ENCODE results near the gene DHX57. TPM values are rescaled to one million over a fixed set of nuclear protein-coding genes. Genes with fewer than 3 reads are reported as not detected.

Gene DHX57
- total RNA-seq, 1 donor from 2014 or later: 10.5 TPM

- Histone ChIP-seq H3K27me3 (ENCODE audit: control insufficient read depth, insufficient read depth, low read length) (no peaks in the 10 kb centered on the region), H3K36me3 (ENCODE audit: control insufficient read depth, insufficient read depth, low read length) (no peaks in the 10 kb centered on the region), H3K4me3 (ENCODE audit: low read depth, low read length) (no peak overlapping the region)
- FAIRE-seq: no peak
- TF ChIP-seq CTCF (IDR thresholded peaks at IDR 0.05; ENCODE audit: insufficient read depth, low read length, severe bottlenecking): no peak
- peak; percentile 23 for DNase-seq (ENCODE audit: low read depth)
Observed at GRCh38 chr2:38909872-38910271, 34.1 kb upstream of the DHX57 start.

GRCh38 chr2:38907743-38908562, 32.2 kb upstream of the DHX57 start:
- TF ChIP-seq CTCF (IDR thresholded peaks at IDR 0.05; ENCODE audit: insufficient read depth, low read length, severe bottlenecking): no peak
- DNase-seq (ENCODE audit: low read depth) (peak; percentile 23), FAIRE-seq (no peak)
- H3K27me3 ChIP-seq (ENCODE audit: control insufficient read depth, insufficient read depth, low read length): no peaks in the 10 kb centered on the region
- no peaks in the 10 kb centered on the region for H3K36me3 ChIP-seq (ENCODE audit: control insufficient read depth, insufficient read depth, low read length)
- H3K4me3 ChIP-seq (ENCODE audit: low read depth, low read length): no peak overlapping the region

- no peak overlapping the region for H3K4me3 ChIP-seq (ENCODE audit: low read depth, low read length)
- H3K36me3 ChIP-seq (ENCODE audit: control insufficient read depth, insufficient read depth, low read length): no peaks in the 10 kb centered on the region
- no peak for DNase-seq (ENCODE audit: low read depth)
- no peak for FAIRE-seq
- TF ChIP-seq CTCF (IDR thresholded peaks at IDR 0.05; ENCODE audit: insufficient read depth, low read length, severe bottlenecking): no peak
- H3K27me3 ChIP-seq (ENCODE audit: control insufficient read depth, insufficient read depth, low read length): no peaks in the 10 kb centered on the region
Observed at GRCh38 chr2:38907242-38907641, 31.5 kb upstream of the DHX57 start.

GRCh38 chr2:38905251-38905650, 29.5 kb upstream of the DHX57 start:
- DNase-seq (ENCODE audit: low read depth): no peak
- H3K27me3 ChIP-seq (ENCODE audit: control insufficient read depth, insufficient read depth, low read length): no peaks in the 10 kb centered on the region
- FAIRE-seq: no peak
- TF ChIP-seq CTCF (IDR thresholded peaks at IDR 0.05; ENCODE audit: insufficient read depth, low read length, severe bottlenecking): no peak
- H3K36me3 ChIP-seq (ENCODE audit: control insufficient read depth, insufficient read depth, low read length): no peaks in the 10 kb centered on the region
- no peak overlapping the region for H3K4me3 ChIP-seq (ENCODE audit: low read depth, low read length)

GRCh38 chr2:38900726-38901125, 25.0 kb upstream of the DHX57 start:
- DNase-seq (ENCODE audit: low read depth) (no peak), FAIRE-seq (peak; percentile 32)
- Histone ChIP-seq H3K4me3 (ENCODE audit: low read depth, low read length) (no peak overlapping the region), H3K36me3 (ENCODE audit: control insufficient read depth, insufficient read depth, low read length) (no peaks in the 10 kb centered on the region), H3K27me3 (ENCODE audit: control insufficient read depth, insufficient read depth, low read length) (no peaks in the 10 kb centered on the region)
- no peak for TF ChIP-seq CTCF (IDR thresholded peaks at IDR 0.05; ENCODE audit: insufficient read depth, low read length, severe bottlenecking)

GRCh38 chr2:38898256-38898655, 22.5 kb upstream of the DHX57 start:
- FAIRE-seq (no peak), DNase-seq (ENCODE audit: low read depth) (peak; percentile 37)
- Histone ChIP-seq H3K36me3 (ENCODE audit: control insufficient read depth, insufficient read depth, low read length) (no peaks in the 10 kb centered on the region), H3K4me3 (ENCODE audit: low read depth, low read length) (no peak overlapping the region), H3K27me3 (ENCODE audit: control insufficient read depth, insufficient read depth, low read length) (no peaks in the 10 kb centered on the region)
- no peak for TF ChIP-seq CTCF (IDR thresholded peaks at IDR 0.05; ENCODE audit: insufficient read depth, low read length, severe bottlenecking)
